ENCODE data around the gene RFC1. TPM values are rescaled to one million over a fixed set of nuclear protein-coding genes. Genes with fewer than 3 reads are reported as not detected.
"Not testable (repeated sequence)": the region's sequence is repeated elsewhere in the genome, so short reads cannot be mapped to it uniquely, and the experiment has no call there.

The RFC1 gene
- total RNA-seq, 1 donor from 2014 or later: 39.5 TPM

DNA sequence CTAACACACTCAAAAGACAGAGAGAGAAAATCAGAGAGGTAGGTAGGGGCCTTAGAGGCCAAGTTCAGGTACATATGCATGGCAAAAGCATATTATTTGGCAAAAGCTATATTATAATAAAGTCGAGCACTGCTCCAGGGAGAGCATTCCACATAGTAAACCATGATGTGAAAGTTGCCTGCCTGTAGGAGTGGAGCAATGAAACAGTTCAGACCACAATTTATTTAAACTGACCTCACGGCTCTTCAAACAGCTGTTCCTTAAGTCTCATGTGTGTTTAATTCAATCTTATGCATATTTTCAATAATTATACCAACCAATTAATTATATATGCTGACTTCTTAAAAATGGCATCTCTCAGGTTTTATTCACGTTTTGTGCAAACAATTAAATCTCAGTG lies 3.3 kb downstream of the RFC1 start:
- no peak for DNase-seq (ENCODE audit: low spot score in 2 of 2)
- no peak overlapping the region for H3K27ac ChIP-seq
- intact Hi-C loops (cut with DNase I): no loop called here
- H3K4me1 ChIP-seq: peaks cover 0 to 9% of the 10 kb centered on the region in 2 donors
- TF ChIP-seq, protein P1, sequence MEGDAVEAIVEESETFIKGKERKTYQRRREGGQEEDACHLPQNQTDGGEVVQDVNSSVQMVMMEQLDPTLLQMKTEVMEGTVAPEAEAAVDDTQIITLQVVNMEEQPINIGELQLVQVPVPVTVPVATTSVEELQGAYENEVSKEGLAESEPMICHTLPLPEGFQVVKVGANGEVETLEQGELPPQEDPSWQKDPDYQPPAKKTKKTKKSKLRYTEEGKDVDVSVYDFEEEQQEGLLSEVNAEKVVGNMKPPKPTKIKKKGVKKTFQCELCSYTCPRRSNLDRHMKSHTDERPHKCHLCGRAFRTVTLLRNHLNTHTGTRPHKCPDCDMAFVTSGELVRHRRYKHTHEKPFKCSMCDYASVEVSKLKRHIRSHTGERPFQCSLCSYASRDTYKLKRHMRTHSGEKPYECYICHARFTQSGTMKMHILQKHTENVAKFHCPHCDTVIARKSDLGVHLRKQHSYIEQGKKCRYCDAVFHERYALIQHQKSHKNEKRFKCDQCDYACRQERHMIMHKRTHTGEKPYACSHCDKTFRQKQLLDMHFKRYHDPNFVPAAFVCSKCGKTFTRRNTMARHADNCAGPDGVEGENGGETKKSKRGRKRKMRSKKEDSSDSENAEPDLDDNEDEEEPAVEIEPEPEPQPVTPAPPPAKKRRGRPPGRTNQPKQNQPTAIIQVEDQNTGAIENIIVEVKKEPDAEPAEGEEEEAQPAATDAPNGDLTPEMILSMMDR (IDR thresholded peaks at IDR 0.05): no peak
- no peaks in the 10 kb centered on the region for H3K36me3 ChIP-seq
- H3K4me3 ChIP-seq: no peak overlapping the region
- no peaks in the 10 kb centered on the region for H3K9me3 ChIP-seq
- H3K27me3 ChIP-seq: no peaks in the 10 kb centered on the region

DNA sequence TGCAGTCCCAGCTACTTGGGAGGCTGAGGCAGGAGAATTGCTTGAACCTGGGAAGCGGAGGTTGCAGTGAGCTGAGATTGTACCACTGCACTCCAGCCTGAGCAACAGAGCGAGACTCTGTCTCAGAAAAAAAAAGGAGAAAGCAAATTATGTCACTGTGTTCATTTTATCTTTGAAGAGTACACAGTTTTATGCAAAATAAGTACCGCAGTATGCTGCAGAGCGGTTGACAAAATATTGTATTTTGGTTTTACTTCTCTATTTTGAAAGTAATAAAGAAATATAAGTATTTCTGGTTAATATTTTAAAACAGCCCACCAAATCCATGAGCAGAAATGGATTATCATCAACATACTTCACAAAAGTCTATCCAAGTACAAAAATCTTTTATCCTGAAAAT lies 5.6 kb downstream of the RFC1 start:
- H3K9me3 ChIP-seq; intact Hi-C loops (cut with DNase I); H3K4me3 ChIP-seq; H3K27me3 ChIP-seq; H3K27ac ChIP-seq; H3K4me1 ChIP-seq; DNase-seq (ENCODE audit: low spot score in 2 of 2); H3K36me3 ChIP-seq: not testable (repeated sequence)

DNA sequence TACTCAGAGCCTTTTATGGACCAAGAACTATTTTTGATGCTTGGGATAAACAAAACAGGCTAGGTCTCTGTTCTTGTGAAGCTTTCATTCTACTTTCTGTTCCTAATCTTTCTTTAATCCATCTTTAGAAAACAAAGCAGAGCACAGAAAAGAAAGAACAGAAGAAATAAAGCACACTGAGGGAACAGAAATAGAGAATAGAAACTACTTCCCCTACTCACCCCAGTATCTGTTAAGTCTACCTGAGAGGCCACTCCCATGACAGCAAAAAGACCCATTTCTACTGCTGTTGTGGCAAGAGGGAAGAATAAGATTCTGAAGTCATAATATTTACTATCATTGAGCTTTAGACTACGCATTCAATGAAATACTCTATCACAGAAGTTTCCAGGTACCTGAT lies 9.2 kb downstream of the RFC1 start:
- TF ChIP-seq, protein P1 (IDR thresholded peaks at IDR 0.05): no peak
- Histone ChIP-seq H3K36me3 (no peaks in the 10 kb centered on the region), H3K4me3 (no peak overlapping the region), H3K4me1 (peaks cover 0 to 3% of the 10 kb centered on the region in 2 donors), H3K27ac (peak overlapping the region; percentile 7 to 17), H3K27me3 (no peaks in the 10 kb centered on the region), H3K9me3 (no peaks in the 10 kb centered on the region)
- no peak for DNase-seq (ENCODE audit: low spot score in 2 of 2)
- intact Hi-C loops (cut with DNase I): no loop called here

DNA sequence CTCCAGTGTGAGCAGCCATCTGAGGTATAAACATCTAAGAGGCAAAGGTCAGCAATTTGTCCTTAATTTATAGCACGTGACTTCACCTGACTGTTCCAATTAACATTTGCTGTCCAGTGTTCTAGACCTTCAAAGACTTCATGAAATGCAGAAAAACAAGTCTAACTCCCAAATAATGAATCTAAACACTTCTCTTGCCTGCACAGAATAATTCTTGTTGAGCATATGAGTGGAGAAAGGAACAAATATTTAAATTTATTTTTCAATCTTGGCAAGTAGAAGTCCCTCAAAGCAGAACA lies 12.0 kb downstream of the RFC1 start:
- intact Hi-C loops (cut with DNase I): no loop called here
- Histone ChIP-seq H3K9me3 (peaks cover 0 to 8% of the 10 kb centered on the region in 2 donors), H3K27me3 (no peaks in the 10 kb centered on the region), H3K4me1 (peaks cover 0 to 3% of the 10 kb centered on the region in 2 donors), H3K27ac (peak overlapping the region; percentile 64 to 74), H3K36me3 (peaks cover 13 to 21% of the 10 kb centered on the region in 2 donors), H3K4me3 (peak overlapping the region; percentile 49 to 53)
- DNase-seq (ENCODE audit: low spot score in 2 of 2): no peak
- TF ChIP-seq, protein P1 (IDR thresholded peaks at IDR 0.05): no peak

DNA sequence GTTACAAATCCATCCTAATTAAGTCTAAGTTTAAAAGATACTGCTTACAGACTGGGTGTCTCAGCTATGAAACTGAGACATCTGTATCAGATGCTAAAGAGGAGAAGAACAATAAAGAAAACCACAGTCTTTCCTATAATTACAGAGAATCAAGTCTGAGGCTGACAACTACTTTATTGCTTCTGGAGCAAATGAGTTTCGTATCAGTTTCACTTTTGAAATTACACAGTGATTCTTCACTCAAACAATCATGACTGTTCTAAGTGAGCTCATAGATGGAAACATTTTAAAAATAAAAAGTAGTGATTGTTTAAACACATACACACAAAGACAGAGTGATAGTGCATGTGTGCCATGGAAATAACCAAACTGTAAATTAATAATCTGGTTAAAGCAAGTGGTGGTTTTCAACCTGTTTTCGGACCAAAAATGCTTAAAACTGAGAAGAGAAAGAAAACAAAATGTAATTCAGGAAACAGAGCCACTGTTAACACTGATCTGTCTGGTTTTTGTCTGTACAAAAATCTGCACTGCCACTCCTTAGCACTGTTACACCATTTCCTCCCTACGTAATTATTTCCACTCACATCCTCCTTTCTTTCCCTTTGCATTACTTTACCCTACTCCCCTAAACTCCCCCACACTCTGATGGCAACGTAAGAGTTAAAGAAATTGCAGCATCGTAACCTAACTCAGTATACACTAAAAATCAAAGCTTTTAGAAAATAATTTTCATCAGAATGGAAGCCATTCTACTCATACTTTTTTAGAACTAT lies 12.5 kb downstream of the RFC1 start:
- H3K36me3 ChIP-seq: peaks cover 13 to 26% of the 10 kb centered on the region in 2 donors
- peak overlapping the region; percentile 64 to 74 for H3K27ac ChIP-seq
- peak overlapping the region; percentile 49 to 53 for H3K4me3 ChIP-seq
- peaks cover 0 to 3% of the 10 kb centered on the region in 2 donors for H3K4me1 ChIP-seq
- no peaks in the 10 kb centered on the region for H3K27me3 ChIP-seq
- TF ChIP-seq, protein P1 (IDR thresholded peaks at IDR 0.05): no peak
- intact Hi-C loops (cut with DNase I): no loop called here
- no peak for DNase-seq (ENCODE audit: low spot score in 2 of 2)
- peaks cover 0 to 8% of the 10 kb centered on the region in 2 donors for H3K9me3 ChIP-seq

DNA sequence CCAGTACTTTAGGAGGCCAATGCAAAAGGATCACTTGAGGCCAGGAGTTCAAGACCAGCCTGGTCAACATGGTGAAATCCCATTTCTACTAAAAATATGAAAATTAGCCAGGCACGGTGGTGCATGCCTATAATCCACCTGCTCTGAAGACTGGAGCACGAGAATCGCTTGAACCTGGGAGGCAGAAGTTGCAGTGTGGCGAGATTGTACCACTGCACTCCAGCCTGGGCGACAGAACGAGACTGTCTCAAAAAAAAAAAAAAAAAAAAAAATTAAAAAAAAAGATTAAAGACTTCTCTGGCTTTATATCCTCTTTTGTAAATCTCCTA lies 13.0 kb downstream of the RFC1 start:
- H3K27ac ChIP-seq: peak overlapping the region; percentile 64 to 74
- peak overlapping the region; percentile 49 to 53 for H3K4me3 ChIP-seq
- peaks cover 13 to 28% of the 10 kb centered on the region in 2 donors for H3K36me3 ChIP-seq
- DNase-seq (ENCODE audit: low spot score in 2 of 2); H3K4me1 ChIP-seq; H3K9me3 ChIP-seq; intact Hi-C loops (cut with DNase I); H3K27me3 ChIP-seq: not testable (repeated sequence)

DNA sequence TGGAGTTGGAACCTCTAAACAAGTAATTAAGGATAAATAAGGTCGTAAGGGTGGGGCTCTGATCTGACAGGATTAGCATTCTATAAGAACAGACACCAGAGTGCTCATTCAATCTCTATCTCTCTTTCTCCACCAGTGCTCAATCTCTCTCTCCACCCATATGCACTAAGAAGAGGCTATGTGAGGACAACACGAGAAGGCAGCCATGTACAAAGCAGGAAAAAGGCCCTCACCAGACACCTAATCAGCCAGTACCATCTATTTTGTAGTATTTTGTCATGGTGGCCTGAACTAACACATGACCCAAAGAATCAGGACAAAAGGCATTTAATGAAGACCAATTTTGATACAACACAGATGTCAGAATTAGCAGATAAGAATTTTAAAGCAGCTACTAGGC lies 16.8 kb downstream of the RFC1 start:
- intact Hi-C loops (cut with DNase I): no loop called here
- Histone ChIP-seq H3K4me3 (no peak overlapping the region), H3K9me3 (peaks cover 0 to 8% of the 10 kb centered on the region in 2 donors), H3K4me1 (peaks cover 0 to 3% of the 10 kb centered on the region in 2 donors), H3K36me3 (peaks cover 17 to 33% of the 10 kb centered on the region in 2 donors), H3K27me3 (no peaks in the 10 kb centered on the region), H3K27ac (no peak overlapping the region)
- TF ChIP-seq, protein P1 (IDR thresholded peaks at IDR 0.05): no peak
- DNase-seq (ENCODE audit: low spot score in 2 of 2): no peak
